Ovary (tissue), 3 donors: ENCODE measurements around the gene RANBP10.

Source experiments
- CTCF ChIP-seq, 3 donors: fragments of 450-650 bp in 2 of 3; fragments of 200-600 bp in 1 of 3; IDR thresholded peaks; one replicate each; pipeline versions ENCODE4 v1.5.1 to v1.8.0; 2016 to 2022; ENCODE audit warnings: antibody characterized with exemption in 3 of 3, mild to moderate bottlenecking in 1 of 3
- EP300 ChIP-seq: sonication (generic); formaldehyde crosslinking; IDR thresholded peaks from one replicate; pipeline ENCODE4 v1.6.1; 2017; ENCODE audit warnings: antibody characterized with exemption
- POLR2A ChIP-seq: fragments of 450-650 bp; IDR thresholded peaks from one replicate; pipeline ENCODE4 v1.6.1; 2017; ENCODE audit warnings: antibody characterized with exemption, mild to moderate bottlenecking, moderate library complexity
- donor health status: DM: no; HTN: no; CAD: no.

DNA sequence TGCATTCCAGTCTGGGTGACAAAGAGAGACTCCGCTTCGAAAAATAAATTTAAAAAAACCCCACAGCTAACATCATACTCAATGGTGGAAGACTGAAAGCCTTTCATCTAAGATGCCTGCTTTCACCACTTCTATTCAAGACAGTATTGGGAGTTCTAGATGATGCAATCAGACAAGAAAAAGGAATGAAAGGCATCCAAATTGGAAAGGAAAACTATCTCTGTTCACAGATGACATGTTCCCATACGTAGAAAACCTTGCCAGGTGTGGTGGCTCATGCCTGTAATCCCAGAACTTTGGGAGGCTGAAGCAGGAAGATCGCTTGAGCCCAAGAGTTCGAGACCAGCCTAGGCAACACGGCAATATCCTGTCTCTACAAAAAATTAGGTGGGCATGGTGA lies 31.1 kb downstream of the RANBP10 start:
- TF ChIP-seq EP300 = no peak
- no peak for TF ChIP-seq CTCF (IDR thresholded peaks at IDR 0.05)
- TF ChIP-seq POLR2A = no peak
